GM19467 (cell line): ENCODE results near the gene PCNX1.
"Not testable (repeated sequence)": the region's sequence is repeated elsewhere in the genome, so short reads cannot be mapped to it uniquely, and the experiment has no call there.

Experiments
- ATAC-seq: cut with Tn5 transposase; IDR thresholded peaks from one replicate; pipeline ENCODE4 v1.9.1; 2021; ENCODE audit warnings: mild to moderate bottlenecking, moderate library complexity; ENCODE audit not compliant: unreplicated experiment

PCNX1 gene

GRCh38 chr14:71062581-71063303 lies 155.5 kb downstream of the PCNX1 start:
- ATAC-seq, result no peak

GRCh38 chr14:71063351-71063750 lies 156.1 kb downstream of the PCNX1 start:
- ATAC-seq, result no peak

GRCh38 chr14:71064747-71065146 lies 157.5 kb downstream of the PCNX1 start:
- ATAC-seq, result not testable (repeated sequence)

- no peak for ATAC-seq
These were observed 162.9 kb downstream of the PCNX1 start for GRCh38 chr14:71070169-71070568.

- no peak for ATAC-seq
These were observed 163.8 kb downstream of the PCNX1 start for GRCh38 chr14:71071042-71071441.

GRCh38 chr14:71076462-71077092 lies 169.3 kb downstream of the PCNX1 start:
- ATAC-seq, result no peak

- ATAC-seq, result no peak
These were observed 171.2 kb downstream of the PCNX1 start for GRCh38 chr14:71078500-71078899.

GRCh38 chr14:71086567-71086966 lies 179.3 kb downstream of the PCNX1 start:
- no peak for ATAC-seq

- no peak for ATAC-seq
These were observed 182.7 kb downstream of the PCNX1 start for GRCh38 chr14:71089971-71090370.

GRCh38 chr14:71094722-71095121 lies 187.5 kb downstream of the PCNX1 start:
- ATAC-seq, result no peak

GRCh38 chr14:71096947-71097346 lies 189.7 kb downstream of the PCNX1 start:
- no peak for ATAC-seq

- no peak for ATAC-seq
These were observed 196.6 kb downstream of the PCNX1 start for GRCh38 chr14:71103662-71104484.

GRCh38 chr14:71105177-71105576 lies 197.9 kb downstream of the PCNX1 start:
- ATAC-seq, result no peak

- no peak for ATAC-seq
These were observed 200.7 kb downstream of the PCNX1 start for GRCh38 chr14:71107921-71108320.

GRCh38 chr14:71108398-71109119 lies 201.3 kb downstream of the PCNX1 start:
- no peak for ATAC-seq

GRCh38 chr14:71113376-71113775 lies 206.1 kb downstream of the PCNX1 start:
- no peak for ATAC-seq

- ATAC-seq, result no peak
These were observed 207.3 kb downstream of the PCNX1 start for GRCh38 chr14:71114565-71114964.

GRCh38 chr14:71115306-71115705 lies 208.0 kb downstream of the PCNX1 start:
- ATAC-seq, result no peak

GRCh38 chr14:71115821-71116567 lies 208.7 kb downstream of the PCNX1 start:
- ATAC-seq, result no peak

GRCh38 chr14:71116568-71117122 lies 209.4 kb downstream of the PCNX1 start:
- no peak for ATAC-seq
